NAMALWA (cell line): Measurements from ENCODE around the gene HIF1A.
"Not testable (repeated sequence)": the region's sequence is repeated elsewhere in the genome, so short reads cannot be mapped to it uniquely, and the experiment has no call there.

Source experiments
- DNase-seq: peaks from one replicate; pipeline ENCODE4 v3.0.0-alpha.2; 2015; ENCODE audit warnings: low spot score

HIF1A gene

GRCh38 chr14:61708693-61709092 lies 13.4 kb downstream of the HIF1A start:
- DNase-seq: not testable (repeated sequence)

GRCh38 chr14:61710853-61711817 lies 15.8 kb downstream of the HIF1A start:
- DNase-seq: no peak

DNA sequence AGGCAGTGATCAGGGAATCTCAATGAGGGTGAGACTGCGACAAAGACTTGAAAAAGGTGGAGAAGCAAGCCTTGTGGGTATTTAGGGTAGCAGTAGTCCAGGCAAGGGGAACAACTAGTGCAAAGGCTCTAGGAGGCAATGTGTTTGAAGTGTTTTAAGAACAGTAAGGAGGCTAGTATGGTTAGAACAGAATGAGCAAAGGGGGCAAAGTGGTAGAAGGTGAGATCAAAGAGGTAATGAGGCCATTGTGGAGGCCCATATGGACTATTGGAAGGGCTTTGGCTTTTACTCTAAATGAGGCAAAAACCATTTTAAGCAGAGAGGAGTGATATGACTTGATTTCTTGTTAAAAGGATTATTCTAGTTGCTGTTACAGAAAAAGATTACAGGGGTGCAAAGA lies 16.8 kb downstream of the HIF1A start:
- no peak for DNase-seq

- DNase-seq: no peak
Measured at GRCh38 chr14:61713724-61714437, 18.6 kb downstream of the HIF1A start.

GRCh38 chr14:61716956-61717355 lies 21.6 kb downstream of the HIF1A start:
- no peak for DNase-seq

DNA sequence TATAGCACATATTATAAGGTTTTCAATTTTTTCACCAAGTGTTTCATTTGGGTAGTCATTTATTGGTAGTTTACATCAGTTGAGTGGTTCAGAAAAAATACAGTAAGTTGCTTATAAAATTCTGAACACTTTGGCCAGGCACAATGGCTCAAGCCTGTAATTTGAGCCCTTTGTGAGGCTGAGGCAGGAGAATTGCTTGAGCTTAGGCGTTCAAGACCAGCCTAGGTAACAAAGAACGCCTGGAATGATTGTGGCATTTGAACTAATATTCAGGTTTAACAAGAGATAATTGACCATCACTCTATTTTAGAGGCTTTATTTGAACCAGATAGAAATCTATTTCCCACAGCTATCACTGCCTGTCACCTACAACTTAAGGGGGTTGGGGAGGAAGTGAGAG lies 22.7 kb downstream of the HIF1A start:
- DNase-seq: no peak

DNA sequence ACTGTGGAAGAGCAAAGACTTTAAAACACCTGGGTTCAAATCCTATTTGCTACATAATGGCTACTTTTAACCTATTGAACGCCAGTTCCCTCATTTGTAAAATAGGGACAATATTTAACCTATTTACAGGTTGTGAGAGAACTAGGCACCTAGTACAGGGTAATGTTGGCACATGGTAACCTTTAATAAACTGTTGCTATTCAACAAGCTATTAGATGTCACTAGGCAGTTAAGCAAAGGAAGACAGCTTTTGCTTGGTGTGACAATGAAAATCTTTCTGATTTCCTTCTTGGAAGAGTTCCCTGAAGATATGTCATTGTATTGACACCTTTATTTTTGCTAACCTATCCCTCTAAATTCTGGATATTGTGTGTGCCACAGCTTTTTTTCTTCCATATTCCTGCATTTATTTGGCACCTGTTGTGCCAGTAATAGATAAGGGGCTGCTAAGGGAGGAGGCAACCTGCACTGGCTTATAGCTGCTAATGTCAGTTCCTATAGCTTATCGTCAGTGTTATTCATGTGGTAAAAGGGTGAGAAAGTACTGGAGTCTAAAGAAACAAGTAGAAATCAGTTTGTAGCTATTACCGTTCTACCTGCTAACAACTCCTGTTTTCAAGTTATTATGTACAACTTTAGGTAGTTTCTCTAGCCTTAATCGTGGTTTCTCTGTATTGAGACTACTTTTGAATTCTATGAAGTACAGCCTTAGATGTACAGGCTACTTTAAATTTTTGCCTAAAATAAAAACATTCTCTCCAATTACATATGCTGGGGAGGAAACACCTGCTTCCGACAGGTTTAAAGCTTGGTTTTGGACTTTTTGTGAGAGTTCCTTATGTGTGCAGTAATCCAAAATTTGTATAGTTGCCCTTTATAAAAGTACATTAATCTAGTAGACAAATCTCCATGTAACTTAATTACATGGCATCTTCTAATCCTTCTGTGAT lies 24.3 kb downstream of the HIF1A start:
- no peak for DNase-seq

DNA sequence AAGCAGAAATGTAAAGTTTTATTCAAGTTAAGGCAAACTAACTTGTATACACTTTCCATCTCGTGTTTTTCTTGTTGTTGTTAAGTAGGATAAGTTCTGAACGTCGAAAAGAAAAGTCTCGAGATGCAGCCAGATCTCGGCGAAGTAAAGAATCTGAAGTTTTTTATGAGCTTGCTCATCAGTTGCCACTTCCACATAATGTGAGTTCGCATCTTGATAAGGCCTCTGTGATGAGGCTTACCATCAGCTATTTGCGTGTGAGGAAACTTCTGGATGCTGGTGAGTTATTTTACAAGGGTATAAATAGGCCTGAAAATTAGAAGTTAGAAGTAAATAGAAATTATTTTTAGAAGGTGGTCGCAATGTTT lies 25.0 kb downstream of the HIF1A start:
- no peak for DNase-seq

DNA sequence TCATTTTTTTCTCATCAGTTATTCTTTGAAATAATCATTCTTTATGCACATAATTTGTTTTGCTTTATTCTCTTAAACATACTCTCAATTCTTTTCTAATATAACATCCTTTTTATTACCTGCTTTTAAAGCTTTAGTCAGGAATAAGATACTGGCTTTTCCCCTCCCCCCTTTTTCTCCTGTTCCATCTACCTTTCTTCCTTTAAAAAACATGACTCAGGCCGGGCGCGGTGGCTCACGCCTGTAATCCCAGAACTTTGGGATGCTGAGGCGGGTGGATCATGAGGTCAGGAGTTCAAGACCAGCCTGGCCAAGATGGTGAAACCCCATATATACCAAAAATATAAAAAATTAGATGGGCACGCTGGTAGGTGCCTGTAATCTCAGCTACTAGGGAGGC lies 25.4 kb downstream of the HIF1A start:
- DNase-seq: no peak

GRCh38 chr14:61724133-61724532 lies 28.8 kb downstream of the HIF1A start:
- DNase-seq: no peak

- no peak for DNase-seq
Measured at GRCh38 chr14:61726778-61727658, 31.7 kb downstream of the HIF1A start.

DNA sequence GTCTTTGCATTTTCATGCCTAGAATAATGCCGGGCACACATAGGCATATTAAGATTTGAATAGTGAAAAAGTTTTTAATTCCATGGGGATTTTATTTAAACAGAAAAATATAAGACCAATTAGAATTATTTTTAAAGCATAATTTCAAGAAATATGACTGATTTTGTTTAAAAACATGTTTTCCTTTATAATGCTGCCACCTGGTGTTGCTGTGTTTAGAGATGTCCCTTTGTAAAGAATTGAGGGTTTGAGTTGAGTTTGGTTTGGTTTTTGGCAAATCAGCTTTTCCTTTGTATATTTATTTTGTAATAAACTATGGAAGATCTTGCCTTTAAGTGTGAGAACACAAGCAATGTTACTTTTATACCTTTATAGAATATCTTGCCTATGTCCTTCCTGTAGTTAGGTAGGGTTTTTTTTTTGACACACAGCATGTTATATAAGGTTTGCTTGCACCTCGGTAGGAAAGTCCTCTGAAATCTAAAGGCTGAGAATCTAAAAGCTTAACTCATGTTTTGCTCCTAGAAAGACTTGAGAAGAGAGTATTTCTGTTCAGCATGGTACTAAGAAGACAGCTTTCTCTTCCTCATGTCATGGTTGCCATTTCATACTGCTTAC lies 35.6 kb downstream of the HIF1A start:
- no peak for DNase-seq

- no peak for DNase-seq
Measured at GRCh38 chr14:61733972-61734371, 38.7 kb downstream of the HIF1A start.

- DNase-seq: no peak
Measured at GRCh38 chr14:61736751-61737150, 41.4 kb downstream of the HIF1A start.

- no peak for DNase-seq
Measured at GRCh38 chr14:61737915-61738314, 42.6 kb downstream of the HIF1A start.

- no peak for DNase-seq
Measured at GRCh38 chr14:61739133-61739532, 43.8 kb downstream of the HIF1A start.

- DNase-seq: no peak
Measured at GRCh38 chr14:61742371-61742770, 47.1 kb downstream of the HIF1A start.

DNA sequence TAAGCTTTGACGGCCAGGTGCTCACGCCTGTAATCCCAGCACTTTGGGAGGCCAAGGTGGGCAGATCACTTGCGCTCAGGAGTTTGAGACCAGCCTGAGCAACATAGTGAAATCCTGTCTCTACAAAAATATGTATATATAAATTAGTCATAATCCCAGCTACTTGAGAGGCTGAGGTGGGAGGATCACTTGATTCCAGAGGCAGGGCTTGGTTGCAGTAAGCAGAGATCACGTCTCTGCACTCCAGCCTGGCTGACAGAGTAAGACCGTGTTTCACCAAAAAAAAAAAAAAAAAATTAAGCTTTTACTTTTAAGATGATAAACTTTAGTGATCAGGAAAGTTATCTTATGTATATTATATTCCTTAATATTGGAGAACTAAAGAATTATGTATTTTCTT lies 48.9 kb downstream of the HIF1A start:
- no peak for DNase-seq

DNA sequence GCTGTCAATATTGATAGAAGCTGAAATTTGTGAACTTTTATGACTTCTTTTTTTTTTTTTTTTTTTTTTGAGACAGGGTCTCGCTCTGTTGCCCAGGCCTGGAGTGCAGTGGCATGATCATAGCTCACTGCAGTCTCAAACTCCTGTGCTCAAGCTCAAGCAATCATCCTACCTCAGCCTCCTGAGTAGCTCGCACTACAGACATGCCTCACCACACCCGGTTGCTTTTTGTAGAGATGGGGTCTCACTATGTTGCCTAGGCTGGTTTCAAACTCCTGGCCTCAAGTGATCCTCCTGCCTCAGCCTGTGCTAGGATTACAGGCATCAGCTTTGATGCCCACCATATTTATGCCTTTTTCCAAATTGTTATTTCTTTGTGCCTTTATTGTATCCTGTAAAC lies 51.0 kb downstream of the HIF1A start:
- not testable (repeated sequence) for DNase-seq

DNA sequence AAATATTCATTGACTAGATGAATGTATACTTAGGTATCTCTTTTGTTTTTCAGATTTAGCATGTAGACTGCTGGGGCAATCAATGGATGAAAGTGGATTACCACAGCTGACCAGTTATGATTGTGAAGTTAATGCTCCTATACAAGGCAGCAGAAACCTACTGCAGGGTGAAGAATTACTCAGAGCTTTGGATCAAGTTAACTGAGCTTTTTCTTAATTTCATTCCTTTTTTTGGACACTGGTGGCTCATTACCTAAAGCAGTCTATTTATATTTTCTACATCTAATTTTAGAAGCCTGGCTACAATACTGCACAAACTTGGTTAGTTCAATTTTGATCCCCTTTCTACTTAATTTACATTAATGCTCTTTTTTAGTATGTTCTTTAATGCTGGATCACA lies 51.6 kb downstream of the HIF1A start:
- DNase-seq: no peak

DNA sequence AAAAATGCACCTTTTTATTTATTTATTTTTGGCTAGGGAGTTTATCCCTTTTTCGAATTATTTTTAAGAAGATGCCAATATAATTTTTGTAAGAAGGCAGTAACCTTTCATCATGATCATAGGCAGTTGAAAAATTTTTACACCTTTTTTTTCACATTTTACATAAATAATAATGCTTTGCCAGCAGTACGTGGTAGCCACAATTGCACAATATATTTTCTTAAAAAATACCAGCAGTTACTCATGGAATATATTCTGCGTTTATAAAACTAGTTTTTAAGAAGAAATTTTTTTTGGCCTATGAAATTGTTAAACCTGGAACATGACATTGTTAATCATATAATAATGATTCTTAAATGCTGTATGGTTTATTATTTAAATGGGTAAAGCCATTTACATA lies 52.0 kb downstream of the HIF1A start:
- DNase-seq: no peak
